Kidney tubule cell (primary cell): Measurements from ENCODE around the gene NBAS.

Experiments used
- DNase-seq: peaks from one replicate; pipeline ENCODE4 v3.0.0-alpha.2; 2018; ENCODE audit warnings: low spot score

NBAS gene

GRCh38 chr2:15591373-15591691 lies 30.2 kb upstream of the NBAS start:
- DNase-seq: no peak

GRCh38 chr2:15588329-15588919 lies 27.3 kb upstream of the NBAS start:
- DNase-seq: peak; percentile 68

DNA sequence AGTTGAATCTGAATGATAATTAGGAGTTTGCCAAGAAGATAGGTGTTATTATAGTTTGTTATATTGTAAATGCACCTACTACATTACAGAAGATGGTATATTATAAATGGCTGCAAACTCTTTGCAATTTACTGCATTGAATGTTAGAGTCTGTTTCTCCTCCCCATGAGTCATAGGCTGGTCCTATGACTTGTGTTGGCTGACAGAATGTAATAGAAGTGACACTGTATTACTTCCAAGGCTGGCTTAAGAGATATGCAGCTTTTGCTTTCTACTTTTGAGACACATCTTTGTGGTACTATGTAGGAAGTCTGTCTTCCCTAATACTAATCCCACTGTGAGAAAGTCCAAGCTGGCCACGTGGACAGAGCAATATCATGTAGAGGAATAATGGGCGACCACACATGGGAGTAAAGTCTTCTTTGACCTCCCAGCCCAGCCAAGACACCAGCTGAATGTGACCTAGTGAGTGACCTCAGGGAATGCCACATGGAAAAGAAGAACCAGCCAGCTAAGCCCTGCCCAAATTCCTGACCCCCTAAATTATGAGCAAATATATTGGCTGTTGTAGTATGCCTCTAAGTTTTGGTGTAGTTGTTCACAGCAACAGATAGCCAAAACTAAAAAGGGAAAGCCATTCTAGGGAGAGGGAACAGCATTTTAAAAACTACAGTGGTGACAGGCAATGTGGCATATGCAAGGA lies 23.8 kb upstream of the NBAS start:
- DNase-seq: peak; percentile 43

- no peak for DNase-seq
Measured at GRCh38 chr2:15584316-15584715, 23.2 kb upstream of the NBAS start.

DNA sequence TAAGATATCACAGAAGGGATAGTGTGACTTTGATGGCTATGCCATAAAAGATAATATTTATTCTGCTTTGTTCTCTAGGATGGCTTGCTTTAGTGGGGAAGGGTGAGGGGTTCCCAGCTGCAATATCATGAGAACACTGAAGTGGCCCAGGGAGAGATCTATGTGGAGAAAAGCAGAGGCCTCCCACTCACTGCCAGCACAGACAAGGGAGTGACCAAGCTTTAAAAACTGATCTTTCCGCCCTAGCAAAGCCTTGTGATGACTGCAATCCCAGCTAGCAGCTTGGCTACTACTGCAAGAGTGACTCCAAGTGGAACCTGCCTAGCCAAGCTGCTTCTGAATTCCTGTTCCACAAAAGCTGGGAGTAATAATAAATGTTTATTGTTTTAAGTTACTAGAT lies 22.7 kb upstream of the NBAS start:
- DNase-seq: no peak

DNA sequence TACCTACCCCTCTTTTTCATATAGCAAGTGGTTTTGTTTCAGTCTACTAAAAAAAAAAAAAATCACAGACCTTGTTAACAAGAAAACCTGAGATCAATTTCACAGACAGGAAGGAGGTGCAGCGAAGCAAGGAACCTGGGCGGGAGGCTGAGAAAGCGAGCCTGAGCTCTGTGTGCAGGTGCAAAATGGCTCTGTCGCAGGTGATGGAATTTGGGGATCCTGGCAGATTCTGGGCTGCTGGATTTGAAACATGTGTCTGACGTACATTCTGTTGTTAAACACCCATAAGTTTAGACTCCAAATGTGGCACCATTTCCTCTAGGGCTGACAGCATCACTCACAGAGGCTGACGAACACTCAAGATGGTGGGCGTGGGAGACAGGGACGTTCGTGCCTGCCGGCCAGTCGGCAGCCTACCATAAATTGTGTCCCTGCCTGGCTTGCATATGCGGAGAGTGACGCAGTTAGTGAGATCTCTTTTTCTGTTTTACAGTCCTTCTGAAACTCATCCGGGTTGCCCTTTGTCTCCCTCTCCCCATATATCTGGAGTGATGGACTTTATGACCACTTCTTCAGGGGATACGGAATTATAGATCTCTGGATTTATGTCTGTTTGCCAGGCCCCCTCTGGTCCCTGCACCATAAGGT lies 21.7 kb upstream of the NBAS start:
- no peak for DNase-seq

GRCh38 chr2:15580451-15580850 lies 19.3 kb upstream of the NBAS start:
- no peak for DNase-seq

DNA sequence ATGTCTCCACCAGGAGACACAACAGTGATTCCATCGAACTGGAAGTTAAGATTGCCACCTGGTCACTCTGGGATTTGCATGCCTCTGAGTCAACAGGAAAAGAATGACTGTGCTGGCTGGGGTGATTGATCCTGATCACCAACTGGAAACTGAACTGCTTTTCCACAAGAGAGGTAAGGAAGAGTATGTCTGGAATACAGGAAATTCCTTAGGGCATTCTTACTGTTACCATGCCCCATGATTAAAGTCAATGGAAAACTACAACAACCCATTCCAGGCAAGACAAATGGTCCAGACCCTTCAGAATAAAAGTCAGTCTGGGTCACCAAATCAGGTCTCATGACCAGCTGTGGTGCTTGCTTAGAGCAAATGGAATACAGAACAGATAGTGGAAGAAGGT lies 18.5 kb upstream of the NBAS start:
- peak; percentile 96 for DNase-seq

DNA sequence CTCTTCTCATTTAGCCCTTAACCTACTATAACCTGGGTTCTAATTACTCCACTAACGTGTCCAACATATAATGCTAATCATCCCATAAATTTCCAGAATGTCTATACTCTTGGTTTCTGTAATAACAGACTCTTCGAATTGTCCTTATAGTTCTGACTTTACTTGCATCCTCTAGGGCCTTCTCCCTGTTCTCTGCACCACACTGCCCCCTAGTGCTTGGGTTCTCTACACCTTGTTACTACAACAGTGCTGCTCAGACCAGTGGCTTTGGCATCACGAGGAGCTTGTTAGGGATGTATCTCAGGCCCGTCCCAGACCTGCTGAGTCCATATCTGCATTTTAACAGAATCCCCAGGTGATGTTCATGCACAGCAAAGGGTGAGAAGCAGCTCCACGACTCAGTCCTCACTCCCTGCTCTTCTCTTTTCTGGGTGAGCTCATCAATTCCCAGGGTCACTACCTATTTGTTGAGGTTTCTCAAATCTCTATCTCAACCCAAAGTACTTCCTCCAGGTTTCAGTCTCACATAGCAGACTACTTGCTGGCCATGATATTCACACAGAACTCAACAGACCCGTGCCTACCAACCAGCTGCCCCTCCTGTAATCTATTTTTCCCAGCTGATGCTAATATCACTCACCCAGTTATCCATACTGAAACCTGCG lies 16.1 kb upstream of the NBAS start:
- peak; percentile 82 for DNase-seq

- DNase-seq: no peak
Measured at GRCh38 chr2:15571729-15572128, 10.6 kb upstream of the NBAS start.

GRCh38 chr2:15570104-15570503 lies 9.0 kb upstream of the NBAS start:
- DNase-seq: no peak

GRCh38 chr2:15568874-15569273 lies 7.7 kb upstream of the NBAS start:
- DNase-seq: no peak

DNA sequence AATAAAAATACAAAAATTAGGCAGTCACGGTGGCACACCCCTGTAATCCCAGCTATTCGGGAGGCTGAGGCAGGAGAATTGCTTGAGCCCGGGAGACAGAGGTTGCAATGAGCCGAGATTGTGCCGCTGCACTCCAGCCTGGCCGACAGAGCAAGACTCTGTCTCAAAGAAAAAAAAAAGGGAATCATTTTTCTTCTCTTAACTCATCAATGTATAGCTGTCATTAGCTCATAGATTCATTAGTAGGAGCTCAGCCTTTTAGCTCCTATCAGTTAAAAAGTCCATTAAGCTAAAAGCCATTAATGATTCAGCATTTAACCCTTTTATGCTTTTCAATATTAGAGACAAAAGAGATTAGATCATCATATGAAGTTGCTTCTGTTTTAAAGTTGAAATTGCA lies 5.8 kb upstream of the NBAS start:
- DNase-seq: no peak

GRCh38 chr2:15565994-15566671 lies 5.0 kb upstream of the NBAS start:
- DNase-seq: no peak

DNA sequence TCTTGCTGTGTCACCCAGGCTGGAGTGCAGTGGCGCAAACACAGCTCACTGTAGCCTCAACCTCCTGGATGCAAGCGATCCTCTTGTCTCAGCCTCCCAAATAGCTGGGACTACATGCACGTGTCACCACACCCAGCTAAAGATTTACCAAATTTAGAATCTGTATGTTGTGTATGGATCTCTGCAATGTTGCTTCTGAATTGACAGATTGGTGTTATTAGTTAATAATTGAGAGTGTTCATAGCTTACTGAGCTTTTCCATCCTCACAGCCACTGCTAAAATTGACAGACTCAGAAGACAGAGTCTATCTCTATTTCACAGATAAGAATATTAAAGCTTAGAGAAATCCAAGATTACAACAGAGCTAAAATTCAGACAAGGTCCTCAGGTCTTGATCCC lies 4.3 kb upstream of the NBAS start:
- DNase-seq: no peak

DNA sequence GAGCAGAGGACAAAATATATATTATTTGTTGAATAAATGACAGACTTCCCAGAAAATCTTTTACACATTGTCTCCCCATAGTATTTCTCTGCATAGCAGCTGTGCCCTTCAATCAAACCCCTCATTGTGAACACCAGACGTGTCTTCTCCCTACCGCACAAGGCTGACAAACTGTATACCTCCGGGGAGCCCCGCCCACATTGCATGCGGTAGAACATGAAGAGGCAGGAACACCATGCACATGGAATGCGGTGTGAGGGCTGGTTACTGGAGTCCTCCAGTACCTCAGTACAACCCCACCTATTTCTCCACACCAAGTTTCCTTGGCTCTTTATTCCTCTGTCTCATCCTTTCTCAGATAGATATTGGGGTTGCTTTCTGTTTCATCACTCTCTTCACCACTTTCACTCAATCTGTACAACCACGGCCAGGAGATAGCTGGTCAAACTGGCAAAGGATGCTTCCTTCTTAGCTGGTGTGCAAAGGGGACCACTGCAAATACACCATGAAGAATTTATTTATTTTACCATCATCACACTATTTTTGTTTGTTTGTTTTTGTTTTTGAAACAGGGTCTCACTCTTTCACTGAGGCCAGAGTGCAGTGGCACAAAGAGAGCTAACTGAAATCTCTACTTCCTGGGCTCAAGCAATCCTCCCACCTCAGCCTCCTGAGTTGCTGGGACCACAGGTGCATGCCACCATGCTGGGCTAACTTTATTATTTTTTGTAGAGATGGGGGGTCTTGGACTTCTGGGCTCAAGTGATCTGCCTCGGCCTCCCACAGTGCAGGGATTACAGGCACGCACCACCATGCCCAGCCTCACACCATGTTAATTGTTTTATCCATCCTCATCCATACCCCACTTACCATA lies 2.3 kb upstream of the NBAS start:
- no peak for DNase-seq

DNA sequence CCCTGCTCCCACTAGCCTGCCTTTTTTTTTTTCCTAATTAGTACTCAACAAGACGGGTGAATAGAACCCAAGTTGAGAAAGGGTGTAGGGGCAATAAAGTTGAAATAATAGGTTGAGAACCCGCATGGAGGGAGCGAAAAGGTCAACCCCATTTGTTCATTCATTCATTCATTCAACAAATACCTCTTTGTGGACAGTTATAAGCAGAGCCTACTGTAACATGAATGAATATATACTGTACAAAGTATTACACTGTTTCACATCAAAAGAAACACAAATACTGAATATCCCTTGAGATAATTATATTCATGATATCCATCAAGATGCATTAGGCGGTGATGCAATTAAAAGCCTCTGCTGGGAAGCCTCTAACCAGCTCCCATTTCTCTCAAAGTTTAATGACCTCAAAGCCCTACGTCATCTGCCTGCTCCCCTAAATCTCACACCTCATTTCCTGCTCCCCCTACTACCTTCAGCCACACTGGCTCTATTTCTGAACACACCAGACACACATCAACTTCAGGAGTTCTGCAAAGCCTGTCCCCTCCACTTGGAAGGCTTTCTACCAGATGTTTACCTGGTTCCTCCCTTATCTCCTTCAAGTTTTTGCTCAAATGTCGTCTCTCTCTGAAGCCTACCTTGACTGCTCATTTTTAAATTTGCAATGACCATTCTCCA lies 1.4 kb upstream of the NBAS start:
- DNase-seq: no peak

- DNase-seq: peak; percentile 58
Measured at GRCh38 chr2:15561574-15562344, 625 bp upstream of the NBAS start.

DNA sequence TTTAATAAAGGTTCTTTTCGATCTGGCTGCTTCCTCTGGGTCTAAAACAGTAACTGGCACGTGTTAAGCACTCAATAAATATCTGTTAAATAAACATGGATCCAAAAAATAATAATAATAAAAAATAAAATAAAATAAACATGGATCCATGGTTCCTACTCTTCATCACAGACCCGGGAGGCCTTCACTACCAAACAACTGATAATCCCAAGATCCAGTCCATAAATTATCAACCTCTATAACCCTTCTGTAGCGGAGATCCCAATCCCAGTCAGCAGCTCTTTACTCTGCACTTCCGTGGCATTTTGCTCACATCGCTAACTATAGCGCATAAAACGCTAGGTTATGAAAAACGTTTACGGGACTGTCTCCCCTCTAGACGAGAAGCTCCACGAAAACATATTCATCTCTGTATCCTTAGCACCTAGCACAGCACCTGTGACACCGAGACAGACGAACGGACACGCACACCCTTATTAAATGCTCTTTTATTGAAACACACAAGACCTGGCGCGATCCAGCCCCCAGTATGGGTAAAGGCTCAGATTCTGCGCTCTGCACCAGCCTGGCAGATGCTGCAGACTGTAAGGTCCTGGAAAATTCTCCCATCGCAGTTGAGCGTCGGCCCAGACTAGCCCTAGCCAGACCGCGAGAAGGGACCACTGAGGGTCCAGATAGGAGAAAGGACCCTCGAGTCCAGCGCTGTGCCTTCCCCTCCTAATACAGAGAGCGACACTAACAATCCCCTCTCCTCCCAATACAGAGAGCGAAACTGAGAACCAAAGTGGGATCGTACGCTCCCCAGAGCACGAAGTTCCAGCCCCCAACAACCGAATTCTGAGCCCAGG lies 770 bp downstream of the NBAS start:
- DNase-seq: peak; percentile 45
